HCT116 (cell line): ENCODE results near the gene DNAAF8. TPM values are rescaled to one million over a fixed set of nuclear protein-coding genes. Genes with fewer than 3 reads are reported as not detected.

ENCODE experiments used
- ATAC-seq: fragments of 200-7000 bp; cut with Tn5 transposase; 2 replicates; pipeline ENCODE4 v1.9.1; 2020; ENCODE audit warnings: mild to moderate bottlenecking, moderate library complexity
- BruUV-seq: library from RNA; stranded (reverse); fragments of 400-500 nt; replicated peaks from 2 replicates; lab custom pipeline; 2021; lab: Mats Ljungman, UMichigan
- CTCF ChIA-PET: fragments of 300-600 bp; sonication (Branson Sonifier 250); formaldehyde crosslinking; loops from one replicate; lab custom pipeline; 2021; ENCODE audit warnings: antibody characterized with exemption; lab: Charles Lee
- POLR2A ChIA-PET: fragments of 300-600, 350-600 bp; sonication (Branson Sonifier 250); formaldehyde crosslinking; loops from one replicate; lab custom pipeline; 2021; ENCODE audit warnings: antibody characterized with exemption; lab: Charles Lee
- RAD21 ChIA-PET, 2 experiments: fragments of 300-600 bp; sonication (Branson Sonifier 250); formaldehyde crosslinking; loops; one replicate each; lab custom pipeline; 2023; ENCODE audit warnings: low total read pairs in 2 of 2; ENCODE audit not compliant: uncharacterized antibody in 2 of 2, unreplicated experiment in 2 of 2, low non-redundant PET in 1 of 2; lab: Charles Lee
- DNase-seq: peaks from one replicate; pipeline ENCODE4 v3.0.0-alpha.2; 2010; ENCODE audit warnings: low read depth, low spot score
- H2AFZ ChIP-seq: fragments of 200-600 bp; shearing (Covaris generic), sonication (generic); 2 replicates; pipeline ENCODE4 v1.6.1; 2017; ENCODE audit warnings: low read depth, mixed run types, mixed read lengths, antibody characterized with exemption, low read length; ENCODE audit not compliant: poor library complexity, severe bottlenecking
- H3K27ac ChIP-seq: 2 replicates; pipeline ENCODE4 v1.5.1; 2012; ENCODE audit warnings: low read depth, low read length
- H3K27me3 ChIP-seq: fragments of 200-600 bp; sonication (generic); 2 replicates; pipeline ENCODE4 v1.6.1; 2016; ENCODE audit warnings: mixed run types, low read length, mixed read lengths; ENCODE audit not compliant: insufficient read depth
- H3K36me3 ChIP-seq, 2 experiments: fragments of 200-500 bp in 1 of 2; fragments of 200-600 bp in 1 of 2; sonication (Bioruptor generic) in 1 of 2; sonication (generic) in 1 of 2; 2 replicates each; pipeline versions ENCODE4 v1.5.1 to v1.6.1; 2014 to 2016; ENCODE audit warnings: low read length in 2 of 2, inconsistent platforms in 1 of 2, mixed read lengths in 1 of 2, mixed run types in 1 of 2; ENCODE audit not compliant: insufficient read depth in 2 of 2, control insufficient read depth in 1 of 2
- H3K4me1 ChIP-seq, 2 experiments: fragments of 200-600 bp in 1 of 2; sonication (generic) in 1 of 2; 2 replicates each; pipeline versions ENCODE4 v1.5.1 to v1.6.1; 2012 to 2017; ENCODE audit warnings: low read length in 2 of 2, inconsistent platforms in 1 of 2, mild to moderate bottlenecking in 1 of 2, mixed read lengths in 1 of 2, mixed run types in 1 of 2, moderate library complexity in 1 of 2; ENCODE audit not compliant: insufficient read depth in 2 of 2, control insufficient read depth in 1 of 2
- H3K4me2 ChIP-seq: fragments of 200-600 bp; sonication (generic); 2 replicates; pipeline ENCODE4 v1.6.1; 2017; ENCODE audit warnings: mixed run types, low read length, mixed read lengths
- H3K4me3 ChIP-seq, 2 experiments: fragments of 200-600 bp in 1 of 2; sonication (generic) in 1 of 2; replicated peaks in 1 of 2; 2 replicates each; pipeline ENCODE4 v1.5.1; 2011 to 2016; ENCODE audit warnings: low read length in 2 of 2, control low read depth in 1 of 2, low read depth in 1 of 2, mild to moderate bottlenecking in 1 of 2, mixed read lengths in 1 of 2, mixed run types in 1 of 2
- H3K79me2 ChIP-seq: fragments of 200-600 bp; sonication (generic); 2 replicates; pipeline ENCODE4 v1.6.1; 2017; ENCODE audit warnings: mild to moderate bottlenecking, mixed run types, low read length, moderate library complexity, mixed read lengths; ENCODE audit not compliant: insufficient read depth
- H3K9ac ChIP-seq: fragments of 200-600 bp; sonication (generic); 2 replicates; pipeline ENCODE4 v1.6.1; 2016; ENCODE audit warnings: low read length, mixed read lengths
- H3K9me2 ChIP-seq: fragments of 200-600 bp; sonication (generic), shearing (Covaris generic); 2 replicates; pipeline ENCODE4 v1.6.1; 2017; ENCODE audit warnings: mixed run types, mild to moderate bottlenecking, moderate library complexity; ENCODE audit not compliant: insufficient read depth
- H3K9me3 ChIP-seq, 2 experiments: fragments of 200-500 bp in 1 of 2; fragments of 200-600 bp in 1 of 2; sonication (Bioruptor generic) in 1 of 2; sonication (generic) in 1 of 2; 2 replicates each; pipeline ENCODE4 v1.6.1; 2014 to 2017; ENCODE audit warnings: low read length in 2 of 2, mixed read lengths in 2 of 2, inconsistent platforms in 1 of 2, low read depth in 1 of 2, mild to moderate bottlenecking in 1 of 2, mixed run types in 1 of 2, moderate library complexity in 1 of 2; ENCODE audit not compliant: control insufficient read depth in 1 of 2, insufficient read depth in 1 of 2
- H4K20me1 ChIP-seq: fragments of 200-600 bp; sonication (generic), shearing (Covaris generic); 2 replicates; pipeline ENCODE4 v1.6.1; 2017; ENCODE audit warnings: mixed run types, mild to moderate bottlenecking, moderate library complexity; ENCODE audit not compliant: insufficient read depth
- ATF3 ChIP-seq: IDR thresholded peaks from 2 replicates; pipeline ENCODE4 v1.6.1; 2012
- CTCF ChIP-seq, 3 experiments: fragments of 200-600 bp in 1 of 3; sonication (generic) in 1 of 3; IDR thresholded peaks in 2 of 3; conservative IDR thresholded peaks in 1 of 3; 2 replicates each; pipeline ENCODE4 v1.5.1; 2012 to 2017; ENCODE audit warnings: low read depth in 2 of 3, low read length in 2 of 3, antibody characterized with exemption in 1 of 3, borderline replicate concordance in 1 of 3, control low read depth in 1 of 3, mild to moderate bottlenecking in 1 of 3, mixed read lengths in 1 of 3, mixed run types in 1 of 3, moderate library complexity in 1 of 3; ENCODE audit not compliant: insufficient read depth in 1 of 3
- EGR1 ChIP-seq: IDR thresholded peaks from 2 replicates; pipeline ENCODE4 v1.6.1; 2012; ENCODE audit warnings: low read depth
- ELF1 ChIP-seq: IDR thresholded peaks from 2 replicates; pipeline ENCODE4 v1.6.1; 2012; ENCODE audit warnings: low read depth, borderline replicate concordance
- EZH2 ChIP-seq: fragments of 200-600 bp; sonication (generic); IDR thresholded peaks from 2 replicates; pipeline ENCODE4 v1.6.1; 2017; ENCODE audit warnings: antibody characterized with exemption, mixed run types
- EZH2phosphoT487 ChIP-seq: fragments of 200-600 bp; IDR thresholded peaks from 2 replicates; pipeline ENCODE4 v1.6.1; 2018; ENCODE audit warnings: antibody characterized with exemption, borderline replicate concordance
- FOSL1 ChIP-seq: IDR thresholded peaks from 2 replicates; pipeline ENCODE4 v1.6.1; 2012; ENCODE audit warnings: low read depth
- JUND ChIP-seq: IDR thresholded peaks from 2 replicates; pipeline ENCODE4 v1.6.1; 2012
- POLR2A ChIP-seq: IDR thresholded peaks from 2 replicates; pipeline ENCODE4 v1.7.0; 2011; ENCODE audit warnings: borderline replicate concordance; ENCODE audit not compliant: insufficient read depth, insufficient read length; ENCODE audit errors: extremely low read depth
- POLR2AphosphoS5 ChIP-seq: IDR thresholded peaks from 2 replicates; pipeline ENCODE4 v1.6.1; 2011; ENCODE audit warnings: mild to moderate bottlenecking, low read depth, low read length, moderate library complexity
- RAD21 ChIP-seq: IDR thresholded peaks from 2 replicates; pipeline ENCODE4 v1.6.1; 2012; ENCODE audit warnings: low read depth, mild to moderate bottlenecking
- SIN3A ChIP-seq: IDR thresholded peaks from 2 replicates; pipeline ENCODE4 v1.6.1; 2012; ENCODE audit warnings: low read depth
- SP1 ChIP-seq: IDR thresholded peaks from 2 replicates; pipeline ENCODE4 v1.6.1; 2012; ENCODE audit warnings: low read depth
- SRF ChIP-seq: IDR thresholded peaks from 2 replicates; pipeline ENCODE4 v1.6.1; 2012; ENCODE audit warnings: low read depth
- TCF7L2 ChIP-seq: IDR thresholded peaks from 2 replicates; pipeline ENCODE4 v1.7.0; 2011; ENCODE audit warnings: borderline replicate concordance, inconsistent platforms; ENCODE audit not compliant: insufficient read depth, insufficient read length; ENCODE audit errors: extremely low read depth
- ZBTB33 ChIP-seq: IDR thresholded peaks from 2 replicates; pipeline ENCODE4 v1.6.1; 2011; ENCODE audit warnings: mild to moderate bottlenecking, low read length, moderate library complexity; ENCODE audit not compliant: insufficient replicate concordance; ENCODE audit errors: extremely low read depth
- ZFX ChIP-seq: fragments of 450-650 bp; IDR thresholded peaks from 2 replicates; pipeline ENCODE4 v1.6.1; 2017
- ZNF274 ChIP-seq: fragments of 200-500 bp; sonication (Bioruptor generic); IDR thresholded peaks from 2 replicates; pipeline ENCODE4 v1.6.1; 2014; ENCODE audit warnings: mild to moderate bottlenecking, low read depth, low read length, inconsistent platforms
- intact Hi-C: fragments of 100-400 bp; cut with micrococcal nuclease; formaldehyde crosslinking; loops from 2 replicates; pipeline ENCODE4 v1.10.0; 2022
- total RNA-seq: library from RNA; stranded (reverse); gene quantifications from one replicate; pipeline ENCODE4 v1.2.1, GENCODE V29; 2021; ENCODE audit not compliant: unreplicated experiment
- TF ChIP-seq, protein P1 (sequence below): IDR thresholded peaks from 2 replicates; pipeline ENCODE4 v1.6.1; 2012

The DNAAF8 gene
- total RNA-seq, 1 experiment from 2014 or later: 1.0 TPM

GRCh38 chr16:4754865-4755264 is 20.5 kb downstream of the DNAAF8 start:
- Histone ChIP-seq H3K4me3 (no peak overlapping the region), H4K20me1 (no peaks in the 10 kb centered on the region), H3K4me2 (no peak overlapping the region), H3K79me2 (peaks cover 4% of the 10 kb centered on the region; the same call in 1 of the 2 replicates), H3K9me2 (no peaks in the 10 kb centered on the region), H3K9me3 (peaks cover 0 to 4% of the 10 kb centered on the region in 2 experiments; a peak in 1 of 4 replicates), H3K27me3 (no peaks in the 10 kb centered on the region), H2AFZ (no peak overlapping the region), H3K9ac (no peak overlapping the region), H3K4me1 (no peaks in the 10 kb centered on the region), H3K27ac (no peak overlapping the region), H3K36me3 (peaks cover 14 to 21% of the 10 kb centered on the region in 2 experiments; a peak in 3 of 4 replicates)
- no TSS peak for BruUV-seq
- TF ChIP-seq SIN3A (no peak), ZBTB33 (no peak), POLR2A (no peak), SP1 (no peak)
- RAD21 ChIA-PET: no interaction called here
- no peak for DNase-seq
- ATAC-seq: no peak
- intact Hi-C loops: no loop called here
- CTCF ChIA-PET: no interaction called here
- POLR2A ChIA-PET: no interaction called here

GRCh38 chr16:4755687-4756086 is 21.4 kb downstream of the DNAAF8 start:
- peaks cover 0 to 4% of the 10 kb centered on the region in 2 experiments; a peak in 1 of 4 replicates for H3K9me3 ChIP-seq
- TF ChIP-seq SRF: no peak
- TF ChIP-seq FOSL1: no peak
- TF ChIP-seq POLR2AphosphoS5: no peak
- no peak for TF ChIP-seq ZNF274
- no peak for TF ChIP-seq CTCF (IDR thresholded peaks at IDR 0.05 in 2 of 3, conservative IDR thresholded peaks at IDR 0.05 in 1 of 3; ENCODE audit: borderline replicate concordance in 1 of 3, insufficient read depth in 1 of 3, low read depth in 2 of 3, low read length in 2 of 3)
- TF ChIP-seq TCF7L2: no peak
- no peak for TF ChIP-seq JUND
- TF ChIP-seq EZH2phosphoT487: no peak
- no peak for TF ChIP-seq ZFX
- TF ChIP-seq EZH2: no peak
- TF ChIP-seq ELF1: no peak
- TF ChIP-seq, protein P1, sequence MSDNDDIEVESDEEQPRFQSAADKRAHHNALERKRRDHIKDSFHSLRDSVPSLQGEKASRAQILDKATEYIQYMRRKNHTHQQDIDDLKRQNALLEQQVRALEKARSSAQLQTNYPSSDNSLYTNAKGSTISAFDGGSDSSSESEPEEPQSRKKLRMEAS: no peak
- no peak for TF ChIP-seq RAD21
- TF ChIP-seq ATF3: no peak
- no peak for TF ChIP-seq EGR1
- no peak for TF ChIP-seq SP1
- H3K36me3 ChIP-seq: peaks cover 14 to 29% of the 10 kb centered on the region in 2 experiments; a peak in 3 of 4 replicates
- POLR2A ChIA-PET: no interaction called here
- H3K4me1 ChIP-seq: no peaks in the 10 kb centered on the region
- no peak overlapping the region for H3K9ac ChIP-seq
- RAD21 ChIA-PET: no interaction called here
- DNase-seq: no peak
- H2AFZ ChIP-seq: no peak overlapping the region
- no peak overlapping the region for H3K4me3 ChIP-seq
- H3K9me2 ChIP-seq: no peaks in the 10 kb centered on the region
- ATAC-seq: no peak
- H3K27me3 ChIP-seq: no peaks in the 10 kb centered on the region
- BruUV-seq: no TSS peak
- no peaks in the 10 kb centered on the region for H4K20me1 ChIP-seq
- intact Hi-C loops: no loop called here
- no peak overlapping the region for H3K27ac ChIP-seq
- CTCF ChIA-PET: no interaction called here
- H3K79me2 ChIP-seq: peaks cover 4% of the 10 kb centered on the region; the same call in 1 of the 2 replicates
- H3K4me2 ChIP-seq: no peak overlapping the region
